GM19452 (cell line): ENCODE data around the gene SAMD11.
"Not testable (repeated sequence)": the region's sequence is repeated elsewhere in the genome, so short reads cannot be mapped to it uniquely, and the experiment has no call there.

Experiments
- ATAC-seq: cut with Tn5 transposase; IDR thresholded peaks from one replicate; pipeline ENCODE4 v1.9.1; 2021; ENCODE audit not compliant: unreplicated experiment

The SAMD11 gene

DNA sequence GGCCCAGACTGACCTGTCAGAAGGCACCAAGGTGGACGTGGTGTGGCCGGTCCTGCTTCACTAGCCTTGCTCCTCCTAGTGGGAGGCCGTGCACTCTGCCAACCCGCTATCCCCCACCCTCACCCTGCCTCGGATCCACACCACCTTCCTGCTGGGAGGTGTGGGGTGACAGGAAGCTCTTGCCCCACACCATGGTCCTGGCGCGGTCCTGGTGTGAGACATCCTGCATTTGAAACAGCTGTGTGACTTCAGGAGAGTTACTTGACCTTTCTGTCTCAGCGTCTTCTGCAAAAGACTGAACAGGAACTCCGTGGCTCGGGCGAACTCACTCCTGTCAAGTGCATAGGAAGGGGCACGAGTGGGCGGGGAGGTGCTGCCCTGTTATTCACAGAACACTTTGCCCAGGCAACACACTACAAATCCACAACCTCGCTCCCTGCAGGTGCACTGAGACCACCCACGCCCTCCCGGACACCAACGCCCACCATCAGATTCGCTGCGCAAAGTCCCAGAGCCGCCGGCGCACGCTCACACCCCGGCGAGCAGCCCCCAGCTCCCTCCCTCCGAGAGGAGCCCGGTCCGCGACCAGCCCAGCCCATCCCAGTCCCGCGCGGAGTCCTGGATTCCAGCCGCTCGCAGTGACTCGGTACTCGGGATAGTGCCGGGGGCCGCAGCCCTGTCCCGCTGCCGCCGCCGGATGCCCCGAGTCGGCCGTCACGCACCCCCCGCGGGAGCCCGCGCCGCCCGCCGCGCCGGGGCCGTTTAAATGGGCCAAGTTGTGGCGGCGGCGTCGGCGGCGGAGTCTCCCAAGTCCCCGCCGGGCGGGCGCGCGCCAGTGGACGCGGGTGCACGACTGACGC, at the start of gene SAMD11:
SAMD11 (plus strand) TSS at position 793 of the 860 bp plus-strand sequence. CDS start 509 bp downstream, outside the sequence.
- no peak for ATAC-seq

- not testable (repeated sequence) for ATAC-seq
These were observed 47.1 kb upstream of the SAMD11 start for GRCh38 chr1:876428-877208.

- not testable (repeated sequence) for ATAC-seq
These were observed 46.3 kb upstream of the SAMD11 start for GRCh38 chr1:877209-877986.

DNA sequence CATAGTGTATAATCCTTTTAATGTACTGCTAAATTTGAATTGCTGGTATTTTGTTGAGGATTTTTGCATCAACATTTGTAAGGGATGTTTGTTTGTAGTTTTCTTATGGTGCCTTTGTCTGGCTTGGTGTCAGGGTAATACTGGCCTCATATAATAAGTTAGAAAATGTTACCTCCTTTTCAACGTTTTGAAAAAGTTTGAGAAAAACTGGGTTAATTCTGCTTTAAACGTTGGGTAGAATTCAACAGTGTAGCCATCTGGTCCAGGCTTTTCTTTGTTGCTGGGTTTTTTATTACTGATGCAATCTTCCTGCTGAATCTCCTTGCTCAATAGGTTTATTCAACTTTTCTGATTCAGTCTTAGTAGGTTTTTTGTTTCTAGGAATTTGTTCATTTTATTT, 43.2 kb upstream of the SAMD11 start:
- ATAC-seq: not testable (repeated sequence)

- not testable (repeated sequence) for ATAC-seq
These were observed 42.8 kb upstream of the SAMD11 start for GRCh38 chr1:880915-881314.

DNA sequence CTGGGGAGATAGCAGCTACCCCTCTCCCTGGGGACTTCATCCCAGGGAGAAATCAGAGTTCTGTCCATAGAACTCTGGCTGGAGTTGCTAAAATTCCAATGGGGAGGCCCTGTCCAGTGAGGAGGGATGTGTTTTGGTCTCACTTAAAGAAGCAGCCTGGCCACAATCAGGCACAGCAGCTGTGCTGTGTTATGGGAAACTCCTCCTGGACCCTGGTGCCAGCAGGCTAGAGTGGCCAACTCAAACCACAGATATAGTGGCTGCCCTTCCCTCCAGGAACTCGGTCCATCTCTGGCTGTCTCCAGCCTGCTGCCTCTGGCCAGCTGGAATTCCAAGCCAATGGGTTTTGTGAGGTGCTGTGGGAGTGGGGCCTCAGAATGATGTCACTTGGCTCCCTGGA, 37.4 kb upstream of the SAMD11 start:
- ATAC-seq: no peak

GRCh38 chr1:886760-887159, 37.0 kb upstream of the SAMD11 start:
- ATAC-seq: no peak

DNA sequence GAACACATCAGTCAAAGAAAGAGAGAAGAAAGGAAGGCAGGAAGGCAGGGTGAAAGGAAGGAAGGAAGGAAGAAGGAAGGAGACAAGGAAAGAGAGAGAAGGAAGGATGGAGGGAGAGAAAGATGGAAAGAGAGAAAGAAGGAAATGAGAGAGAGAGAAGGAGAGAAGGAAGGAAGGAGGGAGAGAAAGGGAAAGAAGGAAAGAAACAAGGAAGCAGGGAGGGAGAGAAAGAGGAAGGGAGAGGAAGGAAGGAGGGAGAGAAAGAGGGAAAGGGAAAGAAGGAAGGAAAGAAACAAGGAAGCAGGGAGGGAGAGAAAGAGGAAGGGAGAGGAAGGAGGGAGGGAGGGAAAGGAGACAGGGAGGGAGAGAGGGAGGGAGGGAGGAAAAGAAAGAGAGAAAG, 35.4 kb upstream of the SAMD11 start:
- no peak for ATAC-seq

- ATAC-seq: not testable (repeated sequence)
These were observed 33.9 kb upstream of the SAMD11 start for GRCh38 chr1:889774-890173.

DNA sequence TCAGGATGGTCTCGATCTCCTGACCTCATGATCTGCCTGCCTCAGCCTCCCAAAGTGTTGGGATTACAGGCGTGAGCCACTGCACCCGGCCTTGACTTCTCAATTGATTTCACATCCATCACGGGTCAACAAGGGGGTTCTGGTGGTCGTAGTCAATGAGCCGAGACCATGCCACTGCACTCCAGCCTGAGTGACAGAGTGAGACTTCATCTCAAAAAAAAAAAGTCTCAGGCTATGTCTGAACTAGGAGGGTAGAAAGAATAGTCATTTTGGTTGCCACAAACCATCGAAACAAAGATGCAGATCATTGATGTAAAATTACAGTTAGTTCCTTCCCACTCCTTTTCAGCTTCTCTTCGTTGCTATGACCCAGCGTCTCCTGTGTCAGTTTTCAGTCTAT, 33.5 kb upstream of the SAMD11 start:
- ATAC-seq: not testable (repeated sequence)

DNA sequence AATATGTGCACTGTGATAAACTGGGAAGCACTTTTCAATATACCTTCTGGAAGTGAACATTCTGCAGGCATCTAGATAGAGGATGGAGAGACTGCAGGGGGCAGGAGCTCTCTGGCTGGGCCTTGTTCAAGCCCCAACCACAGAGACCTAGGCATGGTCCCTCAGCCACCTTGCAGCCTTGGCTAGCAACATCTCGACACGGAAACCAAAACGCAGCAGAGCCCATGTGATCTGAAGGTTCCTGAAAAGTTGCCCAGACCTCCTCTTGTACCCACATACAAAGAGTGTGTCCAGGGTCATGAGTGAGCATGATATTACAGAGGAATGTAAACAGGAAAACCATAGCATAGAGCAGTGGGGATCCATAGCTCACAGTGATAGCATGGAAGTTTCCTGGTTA, 33.1 kb upstream of the SAMD11 start:
- no peak for ATAC-seq

GRCh38 chr1:897226-897625, 26.5 kb upstream of the SAMD11 start:
- ATAC-seq: no peak

DNA sequence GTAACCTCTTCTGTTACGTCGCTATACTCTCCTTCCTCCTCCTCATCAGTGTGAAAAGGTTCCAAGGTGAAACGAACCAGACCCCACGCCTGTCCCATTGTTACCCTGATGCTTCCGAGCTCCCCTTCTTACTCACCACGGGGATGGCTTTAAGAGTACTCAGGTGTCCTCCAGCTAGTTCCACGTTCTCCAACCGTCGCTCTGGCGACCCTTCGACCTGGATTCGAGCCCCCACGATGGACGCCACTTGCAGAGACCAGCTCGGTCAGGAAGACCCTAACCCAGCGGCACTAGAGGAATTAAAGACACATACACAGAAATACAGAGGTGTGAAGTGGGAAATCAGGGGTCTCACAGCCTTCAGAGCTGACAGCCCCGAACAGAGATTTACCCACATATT, 25.8 kb upstream of the SAMD11 start:
- not testable (repeated sequence) for ATAC-seq

GRCh38 chr1:899636-900317, 23.9 kb upstream of the SAMD11 start:
- no peak for ATAC-seq

GRCh38 chr1:901108-901859, 22.4 kb upstream of the SAMD11 start:
- no peak for ATAC-seq

- ATAC-seq: no peak
These were observed 20.9 kb upstream of the SAMD11 start for GRCh38 chr1:902802-903201.

DNA sequence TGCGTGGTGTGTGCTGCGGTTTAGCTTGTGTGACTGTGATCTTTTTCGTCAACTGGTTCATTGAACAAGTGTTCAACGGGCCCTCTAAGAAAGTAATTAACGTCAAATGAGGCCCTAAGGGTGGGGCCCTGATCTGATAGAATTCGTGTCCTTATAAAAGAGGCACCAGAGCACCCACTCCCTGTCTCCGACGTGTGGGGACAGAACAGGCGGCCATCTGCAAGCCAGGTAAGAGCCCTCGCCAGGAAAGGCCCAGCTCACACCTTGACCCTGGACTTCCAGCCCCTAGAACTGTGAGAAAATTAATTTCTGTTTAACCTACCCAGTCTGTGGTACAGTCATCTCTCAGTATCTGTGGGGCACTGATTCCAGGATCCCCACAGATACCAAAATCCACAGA, 20.4 kb upstream of the SAMD11 start:
- no peak for ATAC-seq

- ATAC-seq: no peak
These were observed 19.9 kb upstream of the SAMD11 start for GRCh38 chr1:903721-904271.

- ATAC-seq: peak; percentile 48
These were observed 19.3 kb upstream of the SAMD11 start for GRCh38 chr1:904310-904950.
